ENCODE measurements around the gene NPTX1. TPM values are rescaled to one million over a fixed set of nuclear protein-coding genes. Genes with fewer than 3 reads are reported as not detected.

Gene NPTX1
- total RNA-seq, 1 donor from 2014 or later, result 1.3 TPM

DNA sequence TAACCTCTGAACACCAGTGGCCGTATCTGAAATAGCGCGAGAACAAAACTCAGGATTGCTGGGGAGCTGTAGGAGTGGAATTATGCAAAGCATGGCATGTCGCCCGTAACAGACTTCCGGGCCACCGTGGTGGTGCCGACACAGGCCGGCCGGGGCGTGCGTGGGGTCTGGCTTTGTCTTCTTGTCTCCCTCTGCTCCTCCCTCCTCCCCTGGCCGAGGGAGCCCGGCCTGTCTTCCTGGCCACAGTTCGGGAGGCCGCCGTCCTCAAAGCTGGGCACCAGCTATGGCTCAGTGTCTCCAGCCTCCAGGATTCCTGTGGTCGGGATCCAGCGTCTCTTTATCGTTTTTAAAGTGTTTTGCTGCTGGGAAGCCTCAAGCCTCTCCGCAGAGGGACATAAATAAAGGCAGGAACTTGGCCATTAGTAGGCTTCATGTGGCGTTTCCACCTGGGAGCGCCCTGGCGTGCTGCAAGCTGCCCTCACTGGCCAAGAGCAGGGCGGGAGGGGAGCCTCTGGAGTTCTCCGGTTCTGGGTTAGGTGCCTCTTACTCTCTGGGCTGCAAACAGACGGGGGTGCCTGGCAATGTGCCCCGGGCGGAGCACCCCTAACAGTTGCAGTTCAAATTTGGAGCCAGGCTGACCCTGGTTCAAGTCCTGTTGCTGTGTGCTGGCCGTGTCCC, 22.0 kb upstream of the NPTX1 start:
- Histone ChIP-seq H3K27me3 (peaks cover 10% of the 10 kb centered on the region), H3K9me3 (no peaks in the 10 kb centered on the region), H3K36me3 (no peaks in the 10 kb centered on the region), H3K4me1 (no peaks in the 10 kb centered on the region), H3K27ac (no peak overlapping the region), H3K4me3 (no peak overlapping the region)
- TF ChIP-seq, protein P1, sequence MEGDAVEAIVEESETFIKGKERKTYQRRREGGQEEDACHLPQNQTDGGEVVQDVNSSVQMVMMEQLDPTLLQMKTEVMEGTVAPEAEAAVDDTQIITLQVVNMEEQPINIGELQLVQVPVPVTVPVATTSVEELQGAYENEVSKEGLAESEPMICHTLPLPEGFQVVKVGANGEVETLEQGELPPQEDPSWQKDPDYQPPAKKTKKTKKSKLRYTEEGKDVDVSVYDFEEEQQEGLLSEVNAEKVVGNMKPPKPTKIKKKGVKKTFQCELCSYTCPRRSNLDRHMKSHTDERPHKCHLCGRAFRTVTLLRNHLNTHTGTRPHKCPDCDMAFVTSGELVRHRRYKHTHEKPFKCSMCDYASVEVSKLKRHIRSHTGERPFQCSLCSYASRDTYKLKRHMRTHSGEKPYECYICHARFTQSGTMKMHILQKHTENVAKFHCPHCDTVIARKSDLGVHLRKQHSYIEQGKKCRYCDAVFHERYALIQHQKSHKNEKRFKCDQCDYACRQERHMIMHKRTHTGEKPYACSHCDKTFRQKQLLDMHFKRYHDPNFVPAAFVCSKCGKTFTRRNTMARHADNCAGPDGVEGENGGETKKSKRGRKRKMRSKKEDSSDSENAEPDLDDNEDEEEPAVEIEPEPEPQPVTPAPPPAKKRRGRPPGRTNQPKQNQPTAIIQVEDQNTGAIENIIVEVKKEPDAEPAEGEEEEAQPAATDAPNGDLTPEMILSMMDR (IDR thresholded peaks at IDR 0.05), result no peak
- DNase-seq, result no peak
- intact Hi-C loops (cut with DNase I), result no loop called here
- peak; percentile 6 for ATAC-seq

DNA sequence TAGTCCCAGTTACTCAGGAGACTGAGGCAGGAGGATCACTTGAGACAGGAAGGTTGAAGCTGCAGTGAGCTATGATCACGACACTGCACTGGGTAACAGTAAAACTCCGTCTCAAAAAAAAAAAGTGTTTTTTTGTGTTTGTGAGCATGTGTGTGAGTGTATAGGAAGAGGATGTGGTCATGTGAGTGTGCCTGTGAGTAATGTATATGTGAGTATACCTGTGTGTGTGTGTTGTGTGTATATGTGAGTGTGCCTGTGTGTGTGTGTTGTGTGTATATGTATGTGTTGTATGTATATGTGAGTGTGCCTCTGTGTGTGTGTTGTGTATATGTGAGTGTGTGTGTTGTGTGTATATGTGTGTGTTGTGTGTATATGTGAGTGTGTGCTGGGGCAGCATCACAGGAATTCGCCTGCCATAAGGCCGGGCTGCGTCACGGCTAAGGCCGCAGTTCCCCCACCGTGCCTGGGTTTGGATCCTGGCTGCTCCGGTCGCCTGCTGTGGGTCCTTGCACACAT, 21.4 kb upstream of the NPTX1 start:
- DNase-seq (no peak), ATAC-seq (no peak)
- intact Hi-C loops (cut with DNase I), result no loop called here
- TF ChIP-seq, protein P1 (IDR thresholded peaks at IDR 0.05), result no peak
- Histone ChIP-seq H3K36me3 (no peaks in the 10 kb centered on the region), H3K4me1 (no peaks in the 10 kb centered on the region), H3K9me3 (no peaks in the 10 kb centered on the region), H3K27ac (no peak overlapping the region), H3K4me3 (no peak overlapping the region), H3K27me3 (peaks cover 10% of the 10 kb centered on the region)

DNA sequence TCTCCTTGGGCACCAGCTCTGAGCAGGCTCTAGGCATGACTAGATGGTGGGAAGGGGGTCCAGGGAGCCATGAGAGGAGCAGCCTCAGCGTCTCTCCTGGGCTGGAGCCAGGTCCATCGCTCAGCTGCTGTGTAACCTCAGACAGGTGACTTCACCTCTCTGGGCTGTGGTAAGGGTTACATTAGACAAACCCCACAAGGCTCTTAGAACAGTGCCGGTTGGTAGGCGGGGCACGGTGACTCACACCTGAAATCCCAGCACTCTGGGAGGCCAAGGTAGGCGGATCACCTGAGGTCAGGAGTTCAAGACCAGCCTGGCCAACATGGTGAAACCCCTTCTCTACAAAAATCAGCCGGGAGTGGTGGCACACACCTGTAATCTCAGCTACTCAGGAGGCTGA, 18.1 kb upstream of the NPTX1 start:
- TF ChIP-seq, protein P1 (IDR thresholded peaks at IDR 0.05), result no peak

DNA sequence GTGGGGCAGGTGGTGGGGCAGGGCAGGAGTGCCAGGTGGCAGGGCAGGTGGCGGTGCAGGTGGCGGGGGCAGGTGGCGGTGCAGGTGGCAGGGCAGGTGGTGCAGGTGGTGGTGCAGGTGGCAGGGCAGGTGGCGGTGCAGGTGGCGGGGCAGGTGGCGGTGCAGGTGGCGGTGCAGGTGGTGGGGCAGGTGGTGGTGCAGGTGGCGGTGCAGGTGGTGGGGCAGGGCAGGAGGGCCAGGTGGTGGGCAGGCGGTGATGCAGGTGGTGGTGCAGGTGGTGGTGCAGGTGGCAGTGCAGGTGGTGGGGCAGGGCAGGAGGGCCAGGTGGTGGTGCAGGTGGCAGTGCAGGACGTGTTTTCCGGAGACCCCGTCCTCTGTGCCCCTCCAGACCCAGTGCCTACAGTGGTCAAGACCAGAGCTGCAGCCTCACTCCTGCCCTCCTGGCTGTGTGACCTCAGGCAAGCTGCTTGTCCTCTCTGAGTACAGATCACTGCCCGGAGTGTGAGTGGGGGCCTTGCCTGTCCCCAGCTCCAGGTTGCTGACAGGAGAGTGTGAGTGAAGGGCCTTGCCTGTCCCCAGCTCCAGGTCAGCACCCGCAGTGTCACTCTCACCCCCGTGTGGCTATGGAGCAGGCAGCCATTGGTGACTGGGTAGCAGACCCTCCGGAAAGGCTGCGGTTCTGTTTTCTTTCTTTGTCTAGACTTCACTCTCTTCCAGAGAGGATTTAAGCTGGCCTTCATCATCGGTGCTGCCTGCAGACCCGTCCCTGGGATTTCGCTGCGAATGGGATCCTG, 16.1 kb upstream of the NPTX1 start:
- TF ChIP-seq, protein P1 (IDR thresholded peaks at IDR 0.05), result no peak
- H3K36me3 ChIP-seq, result no peaks in the 10 kb centered on the region
- ATAC-seq, result peak; percentile 22
- no peak for DNase-seq
- no peaks in the 10 kb centered on the region for H3K9me3 ChIP-seq
- H3K4me1 ChIP-seq, result no peaks in the 10 kb centered on the region
- intact Hi-C loops (cut with DNase I), result no loop called here
- H3K4me3 ChIP-seq, result no peak overlapping the region
- peaks cover 3% of the 10 kb centered on the region for H3K27me3 ChIP-seq
- no peak overlapping the region for H3K27ac ChIP-seq

More for the DNA sequence above, 18.1 kb upstream of the NPTX1 start:
- ATAC-seq, result no peak
- no peak overlapping the region for H3K27ac ChIP-seq
- peaks cover 2% of the 10 kb centered on the region for H3K27me3 ChIP-seq
- H3K4me3 ChIP-seq, result no peak overlapping the region
- H3K4me1 ChIP-seq, result no peaks in the 10 kb centered on the region
- no peaks in the 10 kb centered on the region for H3K9me3 ChIP-seq
- no peak for DNase-seq
- intact Hi-C loops (cut with DNase I), result no loop called here
- no peaks in the 10 kb centered on the region for H3K36me3 ChIP-seq

DNA sequence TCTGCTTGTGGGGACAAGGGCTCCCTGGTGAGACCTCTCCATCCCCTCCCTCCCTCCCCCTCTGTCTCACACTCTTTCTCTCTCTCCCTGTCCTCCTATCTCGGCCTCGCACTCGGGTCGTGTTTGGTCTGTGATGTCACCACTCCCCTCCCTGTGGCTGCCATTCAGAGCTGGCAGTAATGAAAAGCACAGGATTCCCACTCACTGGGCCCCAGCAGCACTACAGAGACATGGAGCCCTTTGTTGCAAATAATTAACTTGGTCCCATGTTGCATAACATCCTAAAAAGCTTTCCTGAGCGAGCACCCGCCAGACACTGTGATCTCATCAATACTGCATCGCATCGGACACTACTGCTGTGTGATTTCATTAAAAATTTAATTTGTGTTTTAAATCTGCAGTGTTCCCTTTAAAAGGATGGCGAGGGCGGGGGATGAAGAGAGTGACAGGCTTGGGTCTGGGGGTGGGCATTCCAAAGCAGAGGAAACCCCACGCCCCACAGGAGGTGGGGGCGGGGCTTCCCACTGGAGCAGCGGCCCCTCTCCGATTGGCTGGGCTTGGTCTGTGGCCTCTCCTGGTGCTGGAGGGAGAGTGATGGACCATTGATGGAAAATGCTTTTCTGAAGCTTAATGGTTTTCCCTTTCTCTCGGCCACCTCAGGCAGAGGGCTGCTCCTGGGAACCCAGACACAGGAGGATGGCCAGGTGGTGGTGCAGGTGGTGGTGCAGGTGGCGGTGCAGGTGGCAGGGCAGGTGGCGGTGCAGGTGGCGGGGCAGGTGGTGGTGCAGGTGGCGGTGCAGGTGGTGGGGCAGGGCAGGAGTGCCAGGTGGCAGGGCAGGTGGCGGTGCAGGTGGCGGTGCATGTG, 15.3 kb upstream of the NPTX1 start:
- intact Hi-C loops (cut with DNase I), result no loop called here
- TF ChIP-seq, protein P1 (IDR thresholded peaks at IDR 0.05), result no peak
- ATAC-seq, result no peak

More for the DNA sequence above, 15.3 kb upstream of the NPTX1 start:
- Histone ChIP-seq H3K4me1 (no peaks in the 10 kb centered on the region), H3K4me3 (no peak overlapping the region), H3K36me3 (no peaks in the 10 kb centered on the region), H3K9me3 (no peaks in the 10 kb centered on the region), H3K27ac (no peak overlapping the region), H3K27me3 (peaks cover 10% of the 10 kb centered on the region)
- DNase-seq, result no peak

All from upper lobe of right lung (tissue), 1 donor.